Loucy (cell line): ENCODE results near the gene PANX3.

ENCODE experiments used
- H2AFZ ChIP-seq: fragments of 200-600 bp; sonication (generic); 2 replicates; pipeline ENCODE4 v1.6.0; 2016; ENCODE audit warnings: antibody characterized with exemption, mild to moderate bottlenecking, low read length, moderate library complexity
- H3F3A ChIP-seq: fragments of 200-600 bp; 2 replicates; pipeline ENCODE4 v1.6.0; 2016; ENCODE audit warnings: antibody characterized with exemption, low read depth, mild to moderate bottlenecking
- H3K27me3 ChIP-seq: fragments of 200-600 bp; sonication (generic); 2 replicates; pipeline ENCODE4 v1.6.1; 2014; ENCODE audit warnings: low read length, mild to moderate bottlenecking; ENCODE audit not compliant: insufficient read depth, poor library complexity, severe bottlenecking
- H3K36me3 ChIP-seq: fragments of 200-600 bp; sonication (generic); 2 replicates; pipeline ENCODE4 v1.6.1; 2016; ENCODE audit warnings: low read length; ENCODE audit not compliant: insufficient read depth
- H3K4me1 ChIP-seq: fragments of 200-600 bp; sonication (generic); 2 replicates; pipeline ENCODE4 v1.5.1; 2014; ENCODE audit warnings: low read length, mild to moderate bottlenecking; ENCODE audit not compliant: insufficient read depth, poor library complexity, severe bottlenecking
- H3K4me2 ChIP-seq: fragments of 200-600 bp; sonication (generic); 2 replicates; pipeline ENCODE4 v1.6.0; 2014; ENCODE audit warnings: antibody characterized with exemption, low read length, low read depth, mild to moderate bottlenecking; ENCODE audit not compliant: poor library complexity, severe bottlenecking
- H3K4me3 ChIP-seq: fragments of 200-600 bp; sonication (generic); 2 replicates; pipeline ENCODE4 v1.5.1; 2014; ENCODE audit warnings: low read length, mild to moderate bottlenecking, mixed read lengths; ENCODE audit not compliant: poor library complexity, severe bottlenecking
- H3K79me2 ChIP-seq: fragments of 200-600 bp; sonication (generic); 2 replicates; pipeline ENCODE4 v1.6.1; 2014; ENCODE audit warnings: low read length; ENCODE audit not compliant: insufficient read depth
- H3K9ac ChIP-seq: fragments of 200-600 bp; sonication (generic); 2 replicates; pipeline ENCODE4 v1.6.0; 2014; ENCODE audit warnings: mild to moderate bottlenecking, low read depth, low read length, moderate library complexity; ENCODE audit not compliant: poor library complexity, severe bottlenecking
- H3K9me2 ChIP-seq: fragments of 200-600 bp; sonication (generic); replicated peaks from 2 replicates; pipeline ENCODE4 v1.6.1; 2016; ENCODE audit warnings: low read depth, low read length, mixed read lengths
- H3K9me3 ChIP-seq: fragments of 200-600 bp; sonication (generic); 2 replicates; pipeline ENCODE4 v1.6.1; 2014; ENCODE audit warnings: mild to moderate bottlenecking, antibody characterized with exemption, low read length, low read depth; ENCODE audit not compliant: insufficient read depth
- H4K20me1 ChIP-seq: fragments of 200-600 bp; sonication (generic); 2 replicates; pipeline ENCODE4 v1.6.0; 2014; ENCODE audit warnings: antibody characterized with exemption, low read length, mild to moderate bottlenecking; ENCODE audit not compliant: insufficient read depth, poor library complexity, severe bottlenecking
- EZH2phosphoT487 ChIP-seq: fragments of 200-600 bp; IDR thresholded peaks from 2 replicates; pipeline ENCODE4 v1.6.1; 2018; ENCODE audit warnings: antibody characterized with exemption, mild to moderate bottlenecking, moderate library complexity, borderline replicate concordance
- TF ChIP-seq, protein P1 (sequence below): fragments of 200-600 bp; sonication (generic); conservative IDR thresholded peaks from 2 replicates; pipeline ENCODE4 v1.5.1; 2014; ENCODE audit warnings: mild to moderate bottlenecking, antibody characterized with exemption, low read length

The PANX3 gene

DNA sequence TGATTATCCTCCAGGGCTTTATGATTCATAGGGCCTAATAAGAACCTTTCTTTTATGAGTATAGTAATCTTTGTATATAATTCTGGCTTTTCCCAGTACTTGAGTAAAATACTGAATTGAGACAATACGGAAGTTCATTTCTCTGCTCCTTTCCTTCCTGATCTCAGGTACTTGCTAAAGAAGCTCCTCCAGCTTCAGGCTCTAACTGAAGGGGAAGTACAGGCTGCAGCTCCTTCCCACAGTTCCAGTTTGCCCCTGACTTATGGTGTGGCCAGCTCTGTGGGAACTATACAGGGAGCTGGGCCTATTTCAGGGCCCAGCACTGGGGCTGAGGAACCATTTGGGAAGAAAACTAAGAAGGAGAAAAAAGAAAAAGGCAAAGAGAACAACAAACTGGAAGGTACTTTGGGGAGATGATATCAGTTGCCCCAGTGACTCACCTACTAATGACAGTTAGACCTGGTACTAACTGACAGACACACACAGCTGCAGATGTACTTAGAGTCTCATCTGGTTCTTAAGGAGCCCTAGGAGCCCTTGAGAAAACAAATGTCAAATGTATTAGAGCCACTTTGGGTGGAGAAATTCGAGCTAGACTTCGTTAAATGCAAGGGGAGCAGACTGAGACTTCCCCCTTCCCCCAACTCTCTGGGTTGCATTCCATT lies 14.4 kb downstream of the PANX3 start:
- Histone ChIP-seq H3K36me3 (peaks cover 35% of the 10 kb centered on the region; the same call in 1 of the 2 replicates), H3K79me2 (peaks cover 51% of the 10 kb centered on the region), H3K9ac (peak overlapping the region; percentile 92), H4K20me1 (peaks cover 17% of the 10 kb centered on the region), H3K9me2 (no peaks in the 10 kb centered on the region), H3K9me3 (no peaks in the 10 kb centered on the region), H3F3A (no peaks in the 10 kb centered on the region), H3K27me3 (peaks cover 12% of the 10 kb centered on the region), H3K4me2 (peak overlapping the region; percentile 81), H2AFZ (no peak overlapping the region), H3K4me3 (peak overlapping the region; percentile 96), H3K4me1 (peaks cover 43% of the 10 kb centered on the region)
- TF ChIP-seq, protein P1, sequence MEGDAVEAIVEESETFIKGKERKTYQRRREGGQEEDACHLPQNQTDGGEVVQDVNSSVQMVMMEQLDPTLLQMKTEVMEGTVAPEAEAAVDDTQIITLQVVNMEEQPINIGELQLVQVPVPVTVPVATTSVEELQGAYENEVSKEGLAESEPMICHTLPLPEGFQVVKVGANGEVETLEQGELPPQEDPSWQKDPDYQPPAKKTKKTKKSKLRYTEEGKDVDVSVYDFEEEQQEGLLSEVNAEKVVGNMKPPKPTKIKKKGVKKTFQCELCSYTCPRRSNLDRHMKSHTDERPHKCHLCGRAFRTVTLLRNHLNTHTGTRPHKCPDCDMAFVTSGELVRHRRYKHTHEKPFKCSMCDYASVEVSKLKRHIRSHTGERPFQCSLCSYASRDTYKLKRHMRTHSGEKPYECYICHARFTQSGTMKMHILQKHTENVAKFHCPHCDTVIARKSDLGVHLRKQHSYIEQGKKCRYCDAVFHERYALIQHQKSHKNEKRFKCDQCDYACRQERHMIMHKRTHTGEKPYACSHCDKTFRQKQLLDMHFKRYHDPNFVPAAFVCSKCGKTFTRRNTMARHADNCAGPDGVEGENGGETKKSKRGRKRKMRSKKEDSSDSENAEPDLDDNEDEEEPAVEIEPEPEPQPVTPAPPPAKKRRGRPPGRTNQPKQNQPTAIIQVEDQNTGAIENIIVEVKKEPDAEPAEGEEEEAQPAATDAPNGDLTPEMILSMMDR = no peak
- TF ChIP-seq EZH2phosphoT487 = no peak

DNA sequence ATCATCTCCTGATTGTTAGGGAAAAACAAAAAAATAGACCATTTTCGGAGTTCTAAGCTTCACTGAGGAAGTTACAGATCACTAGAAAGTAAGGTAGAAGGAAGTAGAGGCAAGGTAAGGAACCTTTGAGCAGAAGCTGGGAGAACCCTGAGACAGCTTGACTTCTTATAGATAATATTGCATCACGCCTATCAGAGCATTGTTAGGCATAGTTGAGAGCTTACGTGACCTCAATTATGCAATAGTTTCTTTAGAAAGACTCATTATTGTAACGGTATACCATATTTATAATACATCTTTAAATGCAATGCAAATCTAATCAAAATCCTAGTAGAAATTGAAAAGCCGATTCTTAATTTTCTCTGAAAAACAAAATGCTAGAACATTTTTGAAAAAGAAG lies 16.3 kb downstream of the PANX3 start:
- TF ChIP-seq EZH2phosphoT487 = no peak
- TF ChIP-seq, protein P1 = no peak
- H3K9me3 ChIP-seq = no peaks in the 10 kb centered on the region
- no peaks in the 10 kb centered on the region for H3K9me2 ChIP-seq
- peaks cover 54% of the 10 kb centered on the region for H3K36me3 ChIP-seq
- no peak overlapping the region for H3K4me3 ChIP-seq
- no peaks in the 10 kb centered on the region for H3K27me3 ChIP-seq
- H3F3A ChIP-seq = no peaks in the 10 kb centered on the region
- H3K4me2 ChIP-seq = peak overlapping the region; percentile 81
- no peak overlapping the region for H2AFZ ChIP-seq
- H3K4me1 ChIP-seq = peaks cover 43% of the 10 kb centered on the region
- peaks cover 17% of the 10 kb centered on the region for H4K20me1 ChIP-seq
- no peak overlapping the region for H3K9ac ChIP-seq
- peaks cover 51% of the 10 kb centered on the region for H3K79me2 ChIP-seq

DNA sequence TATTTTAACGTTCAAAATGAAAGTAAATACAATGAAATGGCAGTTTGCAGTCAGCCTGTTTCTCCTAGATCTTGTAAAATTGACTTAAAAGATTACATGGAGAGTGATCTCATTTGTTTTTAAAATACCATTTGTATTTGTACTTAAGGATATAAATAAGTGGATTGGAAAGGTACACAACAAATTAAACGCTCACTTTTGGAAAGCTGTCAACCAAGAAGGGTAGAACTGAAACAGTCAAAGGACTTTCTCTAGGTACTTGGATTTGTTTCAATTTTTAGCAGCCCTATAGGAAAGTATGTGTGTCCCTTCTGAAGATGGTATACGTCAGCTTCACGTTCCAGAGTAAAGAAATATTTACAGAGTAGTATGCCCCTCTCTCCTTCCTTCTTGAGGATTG lies 18.7 kb downstream of the PANX3 start:
- Histone ChIP-seq H3K4me2 (no peak overlapping the region), H3F3A (no peaks in the 10 kb centered on the region), H3K4me1 (peaks cover 31% of the 10 kb centered on the region), H3K9me3 (no peaks in the 10 kb centered on the region), H3K36me3 (peaks cover 71% of the 10 kb centered on the region), H3K27me3 (no peaks in the 10 kb centered on the region), H3K9me2 (no peaks in the 10 kb centered on the region), H2AFZ (no peak overlapping the region), H4K20me1 (peaks cover 2% of the 10 kb centered on the region), H3K4me3 (no peak overlapping the region), H3K79me2 (peaks cover 28% of the 10 kb centered on the region), H3K9ac (no peak overlapping the region)
- TF ChIP-seq, protein P1 = no peak
- no peak for TF ChIP-seq EZH2phosphoT487
